Measurements from ENCODE around the gene METTL8.

DNA sequence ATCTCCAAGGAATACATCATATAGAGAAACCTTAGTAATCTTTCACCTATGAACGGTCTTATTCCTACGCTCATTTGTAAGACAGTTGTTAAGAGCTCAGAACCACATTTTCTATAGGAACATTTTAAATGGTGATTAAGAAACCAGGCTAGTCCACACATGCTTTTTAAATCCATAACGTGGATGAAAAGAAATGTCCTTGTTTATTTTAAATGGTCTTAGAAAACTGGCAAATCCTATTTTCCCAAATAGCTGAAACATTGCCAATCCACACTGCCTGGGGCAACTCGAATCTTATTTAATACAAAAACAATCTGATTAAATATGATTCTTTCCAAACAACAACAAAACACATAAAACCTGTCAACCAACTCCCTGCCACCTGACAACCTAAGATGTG lies 23.7 kb downstream of the METTL8 start:
- TF ChIP-seq, protein P1, sequence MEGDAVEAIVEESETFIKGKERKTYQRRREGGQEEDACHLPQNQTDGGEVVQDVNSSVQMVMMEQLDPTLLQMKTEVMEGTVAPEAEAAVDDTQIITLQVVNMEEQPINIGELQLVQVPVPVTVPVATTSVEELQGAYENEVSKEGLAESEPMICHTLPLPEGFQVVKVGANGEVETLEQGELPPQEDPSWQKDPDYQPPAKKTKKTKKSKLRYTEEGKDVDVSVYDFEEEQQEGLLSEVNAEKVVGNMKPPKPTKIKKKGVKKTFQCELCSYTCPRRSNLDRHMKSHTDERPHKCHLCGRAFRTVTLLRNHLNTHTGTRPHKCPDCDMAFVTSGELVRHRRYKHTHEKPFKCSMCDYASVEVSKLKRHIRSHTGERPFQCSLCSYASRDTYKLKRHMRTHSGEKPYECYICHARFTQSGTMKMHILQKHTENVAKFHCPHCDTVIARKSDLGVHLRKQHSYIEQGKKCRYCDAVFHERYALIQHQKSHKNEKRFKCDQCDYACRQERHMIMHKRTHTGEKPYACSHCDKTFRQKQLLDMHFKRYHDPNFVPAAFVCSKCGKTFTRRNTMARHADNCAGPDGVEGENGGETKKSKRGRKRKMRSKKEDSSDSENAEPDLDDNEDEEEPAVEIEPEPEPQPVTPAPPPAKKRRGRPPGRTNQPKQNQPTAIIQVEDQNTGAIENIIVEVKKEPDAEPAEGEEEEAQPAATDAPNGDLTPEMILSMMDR (IDR thresholded peaks at IDR 0.05), result no peak
- TF ChIP-seq POLR2A (IDR thresholded peaks at IDR 0.05; ENCODE audit: low read depth) (no peak), EP300 (IDR thresholded peaks at IDR 0.05) (no peak)

All from esophagus muscularis mucosa (tissue), 4 donors.